Measurements from ENCODE around the gene BCORL1.

BCORL1 gene

GRCh38 chrX:129982300-129983251 is at the start of gene BCORL1:
Gene BCORL1, plus strand, starts transcription at chrX:129982635. Its CDS starts 22,597 bp downstream, at chrX:130005232.
- DNase-seq (ENCODE audit: low read depth): peak; percentile 89

- DNase-seq (ENCODE audit: low read depth): no peak
These were observed 49.6 kb upstream of the BCORL1 start for GRCh38 chrX:129932821-129933321.

DNA sequence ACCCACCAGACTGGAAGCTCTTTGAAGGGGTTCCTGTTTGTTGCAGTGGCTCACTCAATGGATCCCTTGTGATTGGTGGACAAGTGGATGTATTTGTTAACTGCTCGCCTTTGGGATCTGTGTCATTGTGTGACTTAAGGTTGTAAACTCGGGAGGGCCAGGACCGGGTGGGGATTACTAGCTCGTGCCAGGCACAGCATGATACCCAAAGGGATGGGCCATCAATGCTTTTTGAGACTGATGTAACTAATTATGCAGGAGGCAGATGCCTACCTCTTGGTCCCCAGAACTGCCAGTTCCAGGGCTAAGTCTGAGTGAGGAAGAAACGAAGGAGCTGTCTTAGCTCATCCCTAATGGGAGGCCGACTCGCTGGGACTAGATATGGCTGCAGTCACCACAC is 48.7 kb upstream of the BCORL1 start:
- no peak for DNase-seq (ENCODE audit: low read depth)

DNA sequence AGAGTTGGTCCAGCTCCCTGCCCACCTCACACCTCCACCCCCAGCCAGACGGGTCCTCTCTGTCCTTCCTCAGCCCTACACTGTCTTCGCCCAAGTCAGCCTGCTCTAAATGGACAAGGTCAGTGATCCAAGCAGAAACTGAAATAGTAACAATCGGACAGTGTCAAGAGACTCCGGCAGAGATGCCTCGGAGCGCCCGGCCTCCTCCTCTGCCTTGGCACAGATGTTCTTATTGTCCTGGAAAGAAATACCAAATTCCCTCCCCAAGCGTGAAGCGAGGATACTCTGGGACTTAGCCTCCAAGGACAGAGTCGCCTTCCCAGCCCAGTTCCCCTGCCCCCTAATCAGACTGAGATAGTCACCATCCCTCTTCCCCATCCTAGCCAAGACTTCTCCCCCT is 48.0 kb upstream of the BCORL1 start:
- no peak for DNase-seq (ENCODE audit: low read depth)

GRCh38 chrX:129934952-129935351 is 47.5 kb upstream of the BCORL1 start:
- no peak for DNase-seq (ENCODE audit: low read depth)

DNA sequence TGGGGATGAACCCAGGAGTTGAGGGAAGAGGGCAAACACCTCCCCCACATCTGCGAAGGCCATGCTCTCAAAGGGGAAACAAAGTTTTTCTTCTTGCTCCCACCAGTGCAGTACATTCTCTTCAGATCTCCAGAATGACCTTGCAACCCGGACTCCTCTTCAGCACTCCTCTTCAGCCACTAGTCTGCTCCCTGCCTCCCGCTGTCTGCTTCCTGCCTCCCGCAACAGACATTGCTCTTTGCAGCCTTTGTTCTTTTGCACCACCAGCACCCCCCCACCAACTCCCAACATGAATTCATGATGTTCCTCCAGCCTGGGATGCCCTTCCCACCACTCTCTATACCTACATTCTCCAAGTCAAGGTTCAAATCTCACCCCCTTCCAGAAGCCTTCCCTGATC is 44.4 kb upstream of the BCORL1 start:
- DNase-seq (ENCODE audit: low read depth): no peak

DNA sequence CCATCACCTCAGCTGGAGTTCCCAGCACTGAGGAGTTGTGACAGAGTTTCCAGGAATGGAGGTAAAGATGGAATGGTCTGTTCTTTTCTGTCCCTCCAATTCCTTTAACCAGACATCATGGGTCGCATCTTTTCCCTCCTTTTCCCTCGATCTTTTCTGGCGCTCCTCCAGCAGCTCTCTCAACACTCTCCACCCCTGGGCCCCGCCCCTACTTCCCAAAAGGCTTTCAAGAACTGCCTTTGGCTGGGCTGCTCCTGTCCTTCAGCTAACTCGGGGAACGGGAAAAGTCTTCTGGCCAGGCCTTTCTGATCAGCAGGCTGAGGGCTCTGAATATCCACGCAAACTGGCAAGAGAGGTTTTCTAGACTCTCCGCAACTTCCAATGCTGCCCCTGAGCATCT is 42.4 kb upstream of the BCORL1 start:
- DNase-seq (ENCODE audit: low read depth): no peak

DNA sequence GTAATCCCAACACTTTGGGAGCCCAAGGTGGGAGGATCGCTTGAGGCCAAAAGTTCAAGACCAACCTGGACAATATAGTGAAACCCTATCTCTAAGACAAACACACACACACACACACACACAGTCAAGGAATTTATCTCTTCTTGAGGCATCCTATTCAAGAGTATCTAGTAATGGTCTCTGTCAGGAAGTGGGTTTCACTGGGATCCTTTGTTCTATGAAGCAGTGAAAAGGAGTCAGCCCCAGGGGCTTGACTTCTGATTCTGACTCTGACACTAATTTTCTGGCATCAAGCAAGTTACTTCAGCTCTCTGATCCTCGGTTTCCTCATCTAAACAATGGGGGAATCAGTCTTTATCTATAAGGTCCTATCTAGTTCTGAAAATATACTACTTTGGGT is 41.7 kb upstream of the BCORL1 start:
- no peak for DNase-seq (ENCODE audit: low read depth)

- DNase-seq (ENCODE audit: low read depth): no peak
These were observed 37.3 kb upstream of the BCORL1 start for GRCh38 chrX:129945131-129945530.

DNA sequence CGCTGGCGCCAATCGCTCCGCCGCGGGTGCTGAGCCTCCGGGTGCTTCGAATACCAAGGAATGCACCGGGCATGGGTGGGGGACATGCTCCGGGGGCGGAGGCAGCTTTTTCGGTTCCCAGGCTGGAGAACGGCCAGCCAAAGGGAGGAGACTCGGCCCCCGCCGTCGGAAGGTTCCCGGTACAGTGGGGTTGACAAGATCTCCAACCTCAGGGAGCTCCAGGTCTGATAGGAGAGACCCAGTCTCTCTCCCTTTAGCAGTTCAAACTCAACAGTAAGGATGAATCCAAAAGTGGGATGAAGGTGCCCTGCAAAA is 29.1 kb upstream of the BCORL1 start:
- no peak for DNase-seq (ENCODE audit: low read depth)

DNA sequence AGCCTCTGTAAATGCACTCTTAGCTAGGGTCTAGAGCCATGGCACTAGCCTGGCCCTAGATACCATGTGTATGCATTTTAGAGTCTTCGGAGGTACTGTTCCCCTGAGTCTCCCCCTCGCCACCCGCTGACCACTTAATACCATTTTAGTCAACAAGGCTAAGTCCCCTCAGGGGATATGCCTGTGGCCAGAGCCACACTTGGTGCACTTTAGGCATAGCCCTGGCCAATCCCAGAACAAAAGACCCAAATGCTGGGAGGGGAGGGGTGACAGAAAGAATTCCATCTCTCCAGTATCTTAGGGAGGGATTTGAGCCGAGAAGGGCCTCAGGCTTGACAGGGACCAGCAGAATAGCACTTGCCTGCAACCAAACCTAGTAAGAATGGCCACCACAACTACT is 28.6 kb upstream of the BCORL1 start:
- no peak for DNase-seq (ENCODE audit: low read depth)

DNA sequence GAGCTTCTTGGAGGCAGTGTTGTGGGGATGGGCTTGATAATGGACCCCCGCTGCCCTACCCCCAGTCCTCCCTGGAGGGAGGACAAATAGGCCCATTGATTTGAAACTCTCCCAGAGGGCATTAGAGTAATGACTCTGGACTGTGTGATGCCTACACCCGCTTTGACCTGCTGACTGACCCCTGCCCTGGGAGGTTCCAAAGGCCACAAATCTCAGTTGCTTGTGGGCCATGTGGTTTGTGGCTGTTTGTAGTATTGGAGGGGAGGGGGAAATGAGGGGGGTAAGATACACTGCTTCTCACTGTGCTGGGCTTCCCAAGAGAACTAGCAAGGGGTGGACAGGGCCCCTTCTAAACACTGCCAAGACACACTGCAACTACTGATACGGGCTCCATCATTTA is 27.6 kb upstream of the BCORL1 start:
- DNase-seq (ENCODE audit: low read depth): no peak

GRCh38 chrX:129955682-129956081 is 26.8 kb upstream of the BCORL1 start:
- no peak for DNase-seq (ENCODE audit: low read depth)

DNA sequence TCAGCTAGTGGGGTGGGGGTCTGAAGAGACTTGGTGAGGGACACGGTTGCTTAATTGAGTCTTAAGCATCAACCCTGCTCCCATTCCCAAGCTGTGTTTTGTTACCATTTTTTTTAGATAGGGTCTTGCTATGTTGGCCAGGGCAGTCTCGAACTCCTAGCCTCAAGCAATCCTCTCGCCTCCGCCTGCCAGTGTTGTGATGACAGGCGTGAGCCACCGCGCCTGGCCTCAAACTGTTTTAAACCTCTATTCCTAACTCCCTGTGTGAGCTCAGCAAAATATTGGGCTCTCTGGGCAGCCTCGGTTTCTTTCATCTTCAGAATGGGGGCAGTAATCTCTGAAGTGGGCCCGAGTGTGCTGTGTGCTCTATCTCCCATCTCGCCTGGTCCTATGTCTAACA is 26.3 kb upstream of the BCORL1 start:
- no peak for DNase-seq (ENCODE audit: low read depth)

GRCh38 chrX:129956765-129957164 is 25.7 kb upstream of the BCORL1 start:
- DNase-seq (ENCODE audit: low read depth): no peak

DNA sequence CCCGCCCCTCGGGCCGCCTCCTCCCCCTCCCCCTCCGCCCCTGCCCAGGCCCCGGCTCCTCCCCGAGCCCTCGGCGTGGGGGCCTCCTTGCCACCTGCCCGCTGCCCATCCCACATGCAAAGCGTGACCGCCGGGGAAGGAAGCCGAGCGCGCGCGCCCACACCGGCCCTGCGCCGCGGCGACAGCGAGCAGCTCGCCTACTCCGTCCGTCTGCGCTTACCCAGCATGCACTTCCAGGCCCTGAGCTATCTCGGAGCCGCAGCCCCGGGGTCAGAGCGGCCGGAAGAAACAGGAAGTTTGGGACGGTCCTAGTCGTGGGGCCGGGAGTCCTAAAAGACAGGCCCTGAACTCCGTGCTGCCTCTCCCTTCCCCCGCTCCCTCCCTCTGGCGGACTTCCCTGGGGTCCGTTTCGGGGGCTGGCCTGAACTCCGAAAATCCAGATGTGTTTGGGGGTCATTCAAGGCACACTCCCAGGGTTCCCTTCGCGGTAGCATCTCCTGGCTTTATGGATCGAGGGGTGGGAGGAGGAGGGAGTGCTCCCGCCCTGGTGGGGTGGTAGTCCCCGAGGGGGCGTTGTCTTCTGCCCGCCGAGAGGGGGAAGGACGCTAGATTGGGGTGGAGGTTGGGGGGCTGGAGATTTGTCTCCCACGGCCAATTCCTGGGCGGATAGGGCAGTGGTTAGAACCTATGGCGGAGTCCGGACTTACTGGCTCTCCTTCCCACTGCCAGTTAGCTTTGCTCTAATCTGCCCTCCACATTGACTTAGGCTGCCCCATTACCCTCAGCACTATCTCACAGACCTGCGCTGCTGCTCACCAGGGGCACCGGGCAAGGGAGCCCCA is 25.0 kb upstream of the BCORL1 start:
- no peak for DNase-seq (ENCODE audit: low read depth)

DNA sequence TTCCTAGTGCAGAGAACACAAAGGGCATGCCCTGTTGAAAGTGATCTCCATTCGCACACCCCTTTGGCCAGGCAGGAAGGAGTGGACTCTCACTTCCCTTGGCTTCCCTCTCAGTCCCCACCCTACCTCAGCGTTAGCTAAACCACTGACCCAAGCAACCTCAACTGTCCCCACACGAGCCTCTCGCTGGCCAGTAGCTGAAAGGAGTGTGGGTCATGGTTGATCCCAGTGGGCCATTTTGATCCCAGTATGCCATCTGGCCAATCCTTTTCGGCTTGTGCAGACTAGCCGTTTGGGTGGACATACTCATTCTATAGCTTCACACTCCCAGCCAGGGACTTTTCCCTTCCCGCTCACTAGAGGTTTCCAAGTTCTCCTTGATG is 24.4 kb upstream of the BCORL1 start:
- DNase-seq (ENCODE audit: low read depth): no peak

DNA sequence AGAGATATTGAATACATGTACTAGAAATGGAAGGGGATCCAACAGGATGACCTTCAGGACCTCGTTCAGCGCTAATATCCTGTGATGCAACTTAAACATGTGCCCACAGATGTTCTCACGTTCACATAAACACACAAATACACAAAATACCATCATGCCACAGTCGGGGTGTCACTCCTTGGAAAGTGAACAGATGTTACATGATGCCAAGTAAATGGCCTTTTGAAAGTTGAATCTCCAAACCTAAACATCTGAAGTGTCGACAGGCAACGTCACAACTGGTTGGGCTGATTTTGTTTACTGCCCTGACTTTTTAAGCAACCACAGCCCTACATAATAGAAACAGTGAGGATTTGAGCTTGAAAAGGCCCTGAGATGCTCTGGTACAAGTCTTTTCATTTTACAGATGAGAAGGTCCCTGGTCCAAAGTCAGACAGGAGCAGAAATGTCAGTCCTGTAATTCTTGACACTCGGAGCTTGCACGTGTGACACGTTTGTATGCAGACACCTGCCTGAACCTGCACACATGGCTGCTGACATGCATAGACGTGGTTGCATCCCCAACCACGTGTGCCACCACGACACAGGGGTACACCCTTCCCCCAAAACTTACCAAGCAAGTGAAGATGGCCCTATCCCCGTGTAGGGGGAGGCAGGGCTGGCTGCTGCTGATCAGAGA is 23.5 kb upstream of the BCORL1 start:
- no peak for DNase-seq (ENCODE audit: low read depth)

DNA sequence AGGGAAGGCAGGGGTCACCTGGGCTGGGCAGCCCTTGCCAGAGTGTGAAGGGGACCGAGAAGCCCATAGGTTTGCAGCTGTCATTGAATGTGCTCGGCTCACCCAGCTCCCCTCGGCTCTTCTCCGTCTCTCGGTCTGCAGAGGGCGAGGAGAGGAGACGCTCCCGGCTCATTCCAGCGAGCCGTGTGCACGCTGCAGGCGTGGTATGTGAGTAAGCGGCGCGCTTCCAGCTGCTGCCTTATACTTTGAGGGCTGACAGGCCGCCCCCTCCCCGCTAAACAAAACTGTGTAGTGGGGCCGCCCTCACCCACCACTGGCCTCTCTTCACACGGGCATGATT is 23.0 kb upstream of the BCORL1 start:
- no peak for DNase-seq (ENCODE audit: low read depth)

- DNase-seq (ENCODE audit: low read depth): no peak
These were observed 21.0 kb upstream of the BCORL1 start for GRCh38 chrX:129961180-129962083.

DNA sequence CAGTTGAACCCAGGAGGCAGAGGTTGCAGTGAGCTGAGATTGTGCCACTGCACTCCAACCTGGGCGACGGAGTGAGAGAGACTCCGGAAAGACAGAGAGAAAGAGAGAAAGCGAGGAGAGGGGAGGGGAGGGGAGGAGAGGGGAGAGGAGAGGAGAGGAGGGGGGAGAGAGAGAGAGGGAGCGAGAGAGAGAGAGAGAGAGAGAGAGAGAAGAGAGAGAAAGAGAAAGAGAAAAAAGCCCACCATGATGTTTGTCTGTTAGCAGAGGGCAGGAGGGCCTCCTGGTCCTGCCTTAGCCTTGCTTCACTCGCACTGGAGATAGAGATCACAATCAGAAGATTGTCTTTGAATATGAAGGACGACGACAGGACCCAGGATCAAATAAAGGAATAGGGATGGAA is 18.7 kb upstream of the BCORL1 start:
- no peak for DNase-seq (ENCODE audit: low read depth)

DNA sequence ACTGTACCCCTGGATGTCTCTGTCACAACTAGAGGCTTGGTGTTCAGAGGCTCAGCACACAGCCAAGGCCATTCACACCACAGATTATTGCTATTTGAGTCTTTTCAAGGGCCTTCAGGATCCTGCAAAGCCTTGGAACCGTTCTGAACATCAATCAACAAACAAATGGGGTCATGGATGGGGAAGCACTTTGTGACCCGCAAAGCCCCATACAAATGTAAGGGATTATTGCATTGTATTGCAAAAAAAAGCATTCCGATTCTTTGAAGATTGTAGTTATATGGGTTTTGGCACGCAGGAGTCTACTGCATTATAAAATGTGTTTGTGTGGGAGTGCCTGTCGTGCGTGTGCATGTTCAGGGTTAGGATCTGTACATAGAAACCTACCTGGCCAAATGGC is 17.3 kb upstream of the BCORL1 start:
- DNase-seq (ENCODE audit: low read depth): no peak
